ENCODE data around the gene PRPS1L1.

PRPS1L1 gene

DNA sequence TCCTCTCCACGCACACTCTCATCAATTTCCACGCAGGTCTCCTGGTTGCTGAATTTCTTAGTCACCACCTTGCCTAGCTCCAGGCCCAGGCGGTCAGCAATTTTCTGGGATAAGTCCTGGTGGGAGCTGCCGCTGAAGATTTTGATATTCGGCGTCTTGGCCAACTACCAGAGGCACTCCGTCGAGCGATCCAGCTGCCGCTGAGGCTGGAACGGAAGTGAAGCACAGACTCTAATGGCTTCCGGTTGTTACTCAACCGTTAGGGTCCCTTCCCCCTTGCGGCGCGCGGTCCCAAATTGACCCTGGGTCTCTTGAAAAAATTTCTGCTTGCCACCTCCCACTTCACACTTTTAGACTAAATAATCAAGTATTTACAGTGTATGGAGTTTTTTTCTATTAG lies at the start of gene PRPS1L1:
PRPS1L1 (minus strand) TSS at position 219 of the 400 bp plus-strand sequence.
- ATAC-seq (replicated peaks; ENCODE audit: extremely low read depth, poor library complexity, severe bottlenecking) (no peak), DNase-seq (ENCODE audit: low spot score in 2 of 2) (no peak)
- H3K9me3 Mint-ChIP-seq: no peaks in the 10 kb centered on the region
- no peak within 1 kb of the TSS for H3K27ac Mint-ChIP-seq (ENCODE audit: low read depth)
- H3K4me3 Mint-ChIP-seq: no peak within 1 kb of the TSS
- H3K4me1 Mint-ChIP-seq: no peaks in the 10 kb centered on the region
- H3K27me3 Mint-ChIP-seq: no peaks in the 10 kb centered on the region
- H3K36me3 Mint-ChIP-seq (ENCODE audit: insufficient read depth): no peaks in the 10 kb centered on the region

DNA sequence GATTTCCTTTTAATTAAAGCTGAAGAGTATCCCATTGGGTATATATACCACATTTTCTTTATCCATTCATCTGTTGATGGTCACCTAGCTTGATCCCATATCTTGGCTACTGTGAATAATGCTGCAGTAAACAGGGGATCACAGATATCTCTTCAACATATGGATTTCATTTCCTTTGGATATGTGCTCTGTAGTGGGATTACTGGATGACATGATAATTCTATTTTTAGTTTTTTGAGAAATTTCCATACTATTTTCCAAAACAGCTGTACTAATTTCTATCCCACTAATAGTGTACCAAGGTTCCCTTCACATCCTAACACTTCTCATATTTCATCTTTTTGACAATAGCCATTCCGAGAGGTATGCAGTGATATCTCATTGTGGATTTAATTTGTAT lies 48.8 kb upstream of the PRPS1L1 start:
- H3K27ac Mint-ChIP-seq (ENCODE audit: low read depth): no peak overlapping the region
- ATAC-seq (replicated peaks; ENCODE audit: extremely low read depth, poor library complexity, severe bottlenecking): no peak
- H3K36me3 Mint-ChIP-seq (ENCODE audit: insufficient read depth): no peaks in the 10 kb centered on the region
- peaks cover 9% of the 10 kb centered on the region for H3K27me3 Mint-ChIP-seq
- DNase-seq (ENCODE audit: low spot score in 2 of 2): no peak
- no peak overlapping the region for H3K4me3 Mint-ChIP-seq
- H3K4me1 Mint-ChIP-seq: no peaks in the 10 kb centered on the region
- peaks cover 12% of the 10 kb centered on the region for H3K9me3 Mint-ChIP-seq

DNA sequence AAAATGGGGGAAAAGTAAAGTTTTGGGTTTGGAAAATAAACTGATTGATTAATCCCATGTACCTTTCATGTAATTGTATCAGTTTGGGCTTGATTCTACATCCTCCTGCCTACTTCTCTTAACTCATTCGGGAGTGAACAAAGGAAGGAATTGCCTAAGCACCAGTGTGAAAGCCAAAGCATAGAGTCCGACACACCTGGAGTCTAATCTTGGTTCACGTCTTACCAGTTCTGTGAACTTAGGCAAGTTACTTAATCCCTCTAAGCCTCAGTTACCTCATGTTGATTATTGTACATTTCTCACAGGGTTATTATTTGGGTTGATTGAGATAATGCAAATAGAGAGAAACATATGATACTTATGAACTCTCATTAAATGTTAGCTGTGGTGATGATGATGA lies 41.1 kb upstream of the PRPS1L1 start:
- DNase-seq (ENCODE audit: low spot score in 2 of 2): no peak
- H3K27ac Mint-ChIP-seq (ENCODE audit: low read depth): no peak overlapping the region
- H3K9me3 Mint-ChIP-seq: no peaks in the 10 kb centered on the region
- ATAC-seq (replicated peaks; ENCODE audit: extremely low read depth, poor library complexity, severe bottlenecking): no peak
- H3K4me3 Mint-ChIP-seq: no peak overlapping the region
- no peaks in the 10 kb centered on the region for H3K4me1 Mint-ChIP-seq
- H3K27me3 Mint-ChIP-seq: no peaks in the 10 kb centered on the region
- no peaks in the 10 kb centered on the region for H3K36me3 Mint-ChIP-seq (ENCODE audit: insufficient read depth)

DNA sequence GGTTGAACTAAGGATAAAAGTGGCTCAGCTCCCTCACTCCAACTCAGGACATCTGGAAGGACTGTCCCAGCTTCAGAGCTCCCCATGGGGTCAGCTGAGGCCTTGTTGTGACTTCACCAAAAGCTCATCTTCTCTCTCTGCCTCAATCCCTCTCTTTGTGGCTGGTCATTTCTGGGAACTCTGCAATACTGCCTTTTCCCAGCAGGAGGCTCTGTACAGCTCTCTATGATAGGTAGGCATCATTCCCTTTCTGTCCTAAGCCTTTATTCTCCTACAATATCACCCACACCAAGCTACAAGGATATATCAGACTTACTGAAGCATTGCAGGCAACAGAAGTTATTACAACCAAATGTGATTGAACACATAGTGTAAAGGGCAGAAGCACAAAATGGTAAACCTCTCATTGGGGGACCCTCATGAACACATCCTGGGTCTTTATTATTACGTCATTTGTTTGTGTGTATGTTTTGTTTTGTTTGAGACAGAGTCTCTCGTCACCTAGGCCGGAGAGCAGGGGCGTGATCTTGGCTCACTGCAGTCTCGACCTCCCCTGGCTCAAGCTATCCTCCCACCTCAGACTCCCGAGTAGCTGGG lies 36.7 kb upstream of the PRPS1L1 start:
- no peaks in the 10 kb centered on the region for H3K36me3 Mint-ChIP-seq (ENCODE audit: insufficient read depth)
- no peaks in the 10 kb centered on the region for H3K4me1 Mint-ChIP-seq
- DNase-seq (ENCODE audit: low spot score in 2 of 2) (no peak), ATAC-seq (replicated peaks; ENCODE audit: extremely low read depth, poor library complexity, severe bottlenecking) (no peak)
- no peaks in the 10 kb centered on the region for H3K27me3 Mint-ChIP-seq
- H3K27ac Mint-ChIP-seq (ENCODE audit: low read depth): no peak overlapping the region
- no peaks in the 10 kb centered on the region for H3K9me3 Mint-ChIP-seq
- H3K4me3 Mint-ChIP-seq: no peak overlapping the region

DNA sequence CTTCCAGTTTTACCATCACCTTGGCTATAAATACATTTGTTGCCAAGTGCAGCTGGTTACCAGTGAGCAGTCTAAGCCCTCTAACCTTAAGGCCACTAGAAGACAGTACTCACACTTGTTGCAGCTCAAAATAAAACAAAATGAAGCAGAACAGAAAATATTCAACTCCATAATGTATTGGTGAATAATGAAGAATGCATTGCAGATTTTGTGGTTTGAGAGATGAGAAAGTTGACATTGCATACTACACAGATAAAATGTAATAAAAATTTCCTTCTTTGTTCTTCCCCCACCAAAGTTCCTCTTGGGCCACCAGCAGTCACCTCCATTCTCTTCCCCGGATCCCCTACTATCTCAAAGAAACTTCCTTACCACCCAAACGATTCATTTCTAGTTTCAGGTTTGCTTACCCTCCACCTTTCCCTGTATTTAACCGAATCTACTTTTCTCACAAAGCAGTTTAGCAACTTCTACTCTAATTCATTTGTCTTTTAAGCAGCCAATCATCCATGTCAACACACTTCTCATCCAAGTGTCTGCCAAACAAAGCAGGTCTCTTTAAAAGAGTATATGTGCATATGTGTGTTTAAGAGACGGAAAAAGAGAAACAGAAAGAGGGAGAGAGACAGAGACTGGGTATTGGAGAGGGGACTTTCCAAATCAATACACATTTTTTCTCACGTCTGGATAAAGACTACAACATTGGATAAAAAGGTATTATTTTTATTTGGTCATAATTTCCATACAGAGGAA lies 35.7 kb upstream of the PRPS1L1 start:
- Mint-ChIP-seq H3K36me3 (ENCODE audit: insufficient read depth) (no peaks in the 10 kb centered on the region), H3K4me3 (no peak overlapping the region), H3K9me3 (no peaks in the 10 kb centered on the region), H3K4me1 (no peaks in the 10 kb centered on the region), H3K27ac (ENCODE audit: low read depth) (no peak overlapping the region), H3K27me3 (no peaks in the 10 kb centered on the region)
- ATAC-seq (replicated peaks; ENCODE audit: extremely low read depth, poor library complexity, severe bottlenecking) (no peak), DNase-seq (ENCODE audit: low spot score in 2 of 2) (no peak)

DNA sequence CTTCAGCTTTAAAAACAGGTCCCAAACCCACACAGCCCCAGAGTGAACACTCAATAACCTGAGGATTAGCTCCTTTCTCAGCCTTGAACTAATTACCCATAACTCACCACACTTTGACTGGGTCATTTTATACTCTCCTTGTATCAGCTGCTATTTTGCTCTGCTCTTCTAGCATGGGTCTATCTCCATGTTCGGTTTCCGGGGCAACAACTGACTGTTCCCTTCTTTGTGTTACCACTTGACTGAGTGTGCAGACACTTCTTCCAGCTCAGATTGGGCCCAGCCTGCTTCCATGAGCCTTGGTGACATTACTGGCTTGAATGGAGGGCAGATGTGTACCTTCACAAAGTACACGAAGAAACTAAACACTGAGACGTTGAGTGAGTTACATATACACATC lies 31.5 kb upstream of the PRPS1L1 start:
- no peaks in the 10 kb centered on the region for H3K9me3 Mint-ChIP-seq
- H3K27ac Mint-ChIP-seq (ENCODE audit: low read depth): no peak overlapping the region
- DNase-seq (ENCODE audit: low spot score in 2 of 2) (no peak), ATAC-seq (replicated peaks; ENCODE audit: extremely low read depth, poor library complexity, severe bottlenecking) (no peak)
- no peaks in the 10 kb centered on the region for H3K36me3 Mint-ChIP-seq (ENCODE audit: insufficient read depth)
- no peak overlapping the region for H3K4me3 Mint-ChIP-seq
- H3K4me1 Mint-ChIP-seq: no peaks in the 10 kb centered on the region
- H3K27me3 Mint-ChIP-seq: no peaks in the 10 kb centered on the region

DNA sequence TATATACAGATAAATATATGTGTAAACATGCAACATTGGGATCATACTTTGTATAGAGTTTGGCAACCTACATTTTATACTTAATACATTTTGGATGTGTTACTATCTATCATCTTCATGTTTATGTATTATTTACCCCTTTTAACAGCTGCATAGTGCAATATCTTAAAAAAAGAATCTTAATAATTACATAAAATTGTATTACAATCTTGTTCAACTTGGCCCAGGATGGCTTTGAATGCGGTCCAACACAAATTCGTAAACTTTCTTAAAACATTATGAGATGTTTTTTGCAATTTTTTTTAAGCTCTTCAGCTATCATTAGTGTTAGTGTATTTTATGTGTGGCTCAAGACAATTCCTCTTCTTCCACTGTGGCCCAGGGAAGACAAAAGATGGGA lies 26.3 kb upstream of the PRPS1L1 start:
- no peak for ATAC-seq (replicated peaks; ENCODE audit: extremely low read depth, poor library complexity, severe bottlenecking)
- no peak for DNase-seq (ENCODE audit: low spot score in 2 of 2)
- Mint-ChIP-seq H3K4me3 (no peak overlapping the region), H3K9me3 (no peaks in the 10 kb centered on the region), H3K36me3 (ENCODE audit: insufficient read depth) (no peaks in the 10 kb centered on the region), H3K4me1 (no peaks in the 10 kb centered on the region), H3K27me3 (peaks cover 10% of the 10 kb centered on the region), H3K27ac (ENCODE audit: low read depth) (no peak overlapping the region)

DNA sequence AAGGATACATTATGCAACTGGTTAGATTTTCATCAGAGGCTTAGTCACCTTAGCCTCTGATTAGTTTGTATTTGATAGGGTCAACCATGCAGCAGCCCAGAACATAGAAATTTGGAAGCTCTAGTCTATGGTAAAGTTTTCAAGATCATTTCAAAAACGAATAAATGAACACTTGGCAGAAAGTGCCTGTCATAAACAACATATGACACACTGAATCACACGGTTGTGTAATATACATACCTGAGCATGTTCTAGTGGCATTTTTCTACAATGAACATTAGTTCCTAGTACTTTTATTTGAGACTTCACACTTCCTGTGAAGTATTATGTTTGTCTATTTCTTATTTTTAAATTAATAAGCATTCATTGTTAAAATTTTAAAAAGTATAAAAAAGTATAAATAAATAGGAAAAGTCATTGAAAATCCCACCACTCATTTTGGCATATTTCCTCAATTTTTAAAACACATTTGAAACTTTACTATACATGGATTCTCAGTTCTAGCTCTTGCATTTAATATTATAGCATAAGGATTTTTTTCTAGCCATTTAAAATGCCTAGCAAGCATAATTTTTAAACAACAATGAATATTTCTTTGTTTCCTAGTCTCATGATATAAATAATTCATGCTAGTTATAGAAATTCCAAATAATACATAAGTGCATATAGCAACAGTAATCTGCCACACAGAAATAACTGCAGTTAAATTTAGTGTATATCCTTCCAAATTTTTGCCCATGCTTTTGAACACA lies 25.7 kb upstream of the PRPS1L1 start:
- no peak for ATAC-seq (replicated peaks; ENCODE audit: extremely low read depth, poor library complexity, severe bottlenecking)
- H3K36me3 Mint-ChIP-seq (ENCODE audit: insufficient read depth): no peaks in the 10 kb centered on the region
- H3K27ac Mint-ChIP-seq (ENCODE audit: low read depth): no peak overlapping the region
- H3K27me3 Mint-ChIP-seq: peaks cover 10% of the 10 kb centered on the region
- no peak for DNase-seq (ENCODE audit: low spot score in 2 of 2)
- H3K4me1 Mint-ChIP-seq: no peaks in the 10 kb centered on the region
- no peaks in the 10 kb centered on the region for H3K9me3 Mint-ChIP-seq
- no peak overlapping the region for H3K4me3 Mint-ChIP-seq

DNA sequence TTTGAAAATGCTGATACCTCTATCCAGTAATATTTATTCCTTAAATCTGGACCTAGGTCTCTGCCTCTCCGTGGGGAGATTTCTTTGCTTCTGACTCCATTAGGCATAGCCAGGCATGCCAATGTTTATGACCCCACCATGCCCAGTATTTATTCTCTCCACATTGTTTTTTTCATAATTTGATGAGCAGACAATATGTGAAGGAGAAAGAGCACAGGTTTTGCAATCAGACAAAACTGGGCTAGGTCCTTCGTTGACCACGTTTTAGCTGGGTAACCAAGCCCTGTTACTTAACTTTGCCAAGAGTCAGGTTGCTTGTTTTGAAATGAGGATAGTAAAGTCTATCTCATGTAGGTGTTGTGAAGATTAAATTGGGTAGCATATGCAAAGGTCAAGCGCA lies 21.6 kb upstream of the PRPS1L1 start:
- H3K27ac Mint-ChIP-seq (ENCODE audit: low read depth): no peak overlapping the region
- no peaks in the 10 kb centered on the region for H3K36me3 Mint-ChIP-seq (ENCODE audit: insufficient read depth)
- H3K9me3 Mint-ChIP-seq: no peaks in the 10 kb centered on the region
- no peaks in the 10 kb centered on the region for H3K4me1 Mint-ChIP-seq
- peaks cover 10% of the 10 kb centered on the region for H3K27me3 Mint-ChIP-seq
- DNase-seq (ENCODE audit: low spot score in 2 of 2) (no peak), ATAC-seq (replicated peaks; ENCODE audit: extremely low read depth, poor library complexity, severe bottlenecking) (no peak)
- H3K4me3 Mint-ChIP-seq: no peak overlapping the region

DNA sequence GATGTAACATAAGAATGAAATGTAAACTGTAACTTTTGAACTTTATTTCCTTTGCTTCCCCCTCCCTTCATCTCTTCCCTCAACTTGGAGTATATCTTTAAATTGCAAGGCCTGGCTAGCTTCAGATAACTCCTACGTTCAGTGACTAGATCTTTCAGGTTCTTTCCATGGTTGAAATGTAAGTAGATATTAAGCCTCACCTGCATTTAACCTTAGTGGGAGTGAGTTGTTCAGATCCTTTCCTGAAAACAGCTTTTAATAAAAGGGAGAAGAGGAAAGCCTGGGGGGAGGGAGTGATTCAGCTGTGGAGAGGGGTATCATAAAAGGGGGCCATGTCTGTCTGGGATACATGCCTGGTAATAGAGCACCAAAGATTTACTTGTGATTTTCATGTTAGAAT lies 19.0 kb upstream of the PRPS1L1 start:
- Mint-ChIP-seq H3K4me3 (no peak overlapping the region), H3K27me3 (peaks cover 10% of the 10 kb centered on the region), H3K4me1 (no peaks in the 10 kb centered on the region), H3K27ac (ENCODE audit: low read depth) (no peak overlapping the region), H3K9me3 (peaks cover 5% of the 10 kb centered on the region), H3K36me3 (ENCODE audit: insufficient read depth) (no peaks in the 10 kb centered on the region)
- ATAC-seq (replicated peaks; ENCODE audit: extremely low read depth, poor library complexity, severe bottlenecking) (no peak), DNase-seq (ENCODE audit: low spot score in 2 of 2) (no peak)

DNA sequence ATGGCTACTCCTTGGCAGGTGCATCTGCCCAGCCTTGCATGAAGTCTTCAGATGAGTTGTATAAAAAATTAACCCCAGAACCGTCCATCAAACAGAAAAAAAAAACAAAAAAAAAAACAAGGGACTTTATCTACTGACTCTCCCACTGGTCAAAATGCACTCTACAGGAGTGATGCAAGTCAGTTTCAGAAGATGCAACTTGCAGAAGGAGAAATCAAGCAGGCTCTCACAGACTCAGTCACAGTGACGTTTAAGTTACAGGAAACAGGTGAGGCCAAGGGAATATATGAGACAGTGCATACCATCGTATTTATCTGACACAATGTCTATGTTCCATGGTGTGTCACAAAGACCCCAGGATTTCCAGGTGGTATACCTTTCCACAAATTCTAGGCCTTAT lies 17.5 kb upstream of the PRPS1L1 start:
- ATAC-seq (replicated peaks; ENCODE audit: extremely low read depth, poor library complexity, severe bottlenecking) (no peak), DNase-seq (ENCODE audit: low spot score in 2 of 2) (no peak)
- Mint-ChIP-seq H3K4me3 (no peak overlapping the region), H3K27me3 (peaks cover 2% of the 10 kb centered on the region), H3K36me3 (ENCODE audit: insufficient read depth) (no peaks in the 10 kb centered on the region), H3K9me3 (peaks cover 5% of the 10 kb centered on the region), H3K27ac (ENCODE audit: low read depth) (no peak overlapping the region), H3K4me1 (no peaks in the 10 kb centered on the region)

DNA sequence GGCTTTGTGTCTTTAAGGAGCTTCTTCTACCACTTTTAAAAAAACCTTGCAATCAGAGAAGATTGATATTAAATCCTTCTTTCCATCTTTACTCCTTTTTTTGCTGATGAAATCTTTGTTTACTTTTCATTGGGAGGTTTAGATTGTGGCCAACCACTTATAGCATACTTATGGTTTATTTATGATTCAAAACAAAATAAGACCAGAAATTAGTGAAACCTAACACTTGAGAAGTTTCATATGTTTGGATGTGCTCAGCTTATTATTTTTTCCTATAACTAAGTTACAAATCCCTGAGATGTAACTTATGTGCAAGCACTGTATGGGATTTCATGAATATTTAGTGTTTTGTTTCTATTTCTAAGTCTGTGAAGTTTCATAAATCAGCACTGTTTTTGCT lies 13.5 kb upstream of the PRPS1L1 start:
- Mint-ChIP-seq H3K27ac (ENCODE audit: low read depth) (no peak overlapping the region), H3K36me3 (ENCODE audit: insufficient read depth) (no peaks in the 10 kb centered on the region), H3K4me1 (no peaks in the 10 kb centered on the region), H3K27me3 (no peaks in the 10 kb centered on the region), H3K4me3 (no peak overlapping the region), H3K9me3 (peaks cover 5% of the 10 kb centered on the region)
- DNase-seq (ENCODE audit: low spot score in 2 of 2) (no peak), ATAC-seq (replicated peaks; ENCODE audit: extremely low read depth, poor library complexity, severe bottlenecking) (no peak)

DNA sequence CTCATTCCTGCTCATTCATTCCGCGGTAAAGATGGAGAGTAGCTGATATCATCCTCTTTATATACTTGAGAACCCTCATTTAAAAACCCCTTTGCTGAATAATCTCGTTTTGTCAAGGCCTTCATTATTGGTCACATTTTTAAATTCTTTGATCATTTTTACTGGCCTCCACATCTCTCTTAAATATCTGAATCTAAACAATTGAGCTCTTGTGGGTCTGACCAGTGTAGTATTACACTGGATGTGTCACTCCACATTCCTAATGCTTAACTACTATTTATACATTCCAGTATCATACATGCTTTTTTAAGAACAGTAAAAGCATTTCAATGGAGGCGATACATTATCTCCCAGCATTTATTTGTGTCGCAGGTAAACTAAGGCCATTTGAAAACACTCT lies 12.6 kb upstream of the PRPS1L1 start:
- peaks cover 5% of the 10 kb centered on the region for H3K9me3 Mint-ChIP-seq
- no peaks in the 10 kb centered on the region for H3K36me3 Mint-ChIP-seq (ENCODE audit: insufficient read depth)
- ATAC-seq (replicated peaks; ENCODE audit: extremely low read depth, poor library complexity, severe bottlenecking) (no peak), DNase-seq (ENCODE audit: low spot score in 2 of 2) (no peak)
- no peaks in the 10 kb centered on the region for H3K27me3 Mint-ChIP-seq
- no peak overlapping the region for H3K27ac Mint-ChIP-seq (ENCODE audit: low read depth)
- H3K4me1 Mint-ChIP-seq: no peaks in the 10 kb centered on the region
- H3K4me3 Mint-ChIP-seq: no peak overlapping the region
